GM18526 (cell line): ENCODE data around the gene WWOX.

Experiments used
- POLR2A ChIP-seq: IDR thresholded peaks from 3 replicates; pipeline ENCODE4 v1.6.1; 2011; ENCODE audit not compliant: insufficient read length; ENCODE audit errors: extremely low read depth

WWOX gene

GRCh38 chr16:78732696-78733095 lies 633.2 kb downstream of the WWOX start:
- TF ChIP-seq POLR2A, result no peak

- no peak for TF ChIP-seq POLR2A
Measured at GRCh38 chr16:78735337-78735736, 635.9 kb downstream of the WWOX start.

- no peak for TF ChIP-seq POLR2A
Measured at GRCh38 chr16:78737630-78738029, 638.2 kb downstream of the WWOX start.

- no peak for TF ChIP-seq POLR2A
Measured at GRCh38 chr16:78738557-78738956, 639.1 kb downstream of the WWOX start.

GRCh38 chr16:78740269-78740668 lies 640.8 kb downstream of the WWOX start:
- TF ChIP-seq POLR2A, result no peak

GRCh38 chr16:78742501-78743283 lies 643.2 kb downstream of the WWOX start:
- no peak for TF ChIP-seq POLR2A

- TF ChIP-seq POLR2A, result no peak
Measured at GRCh38 chr16:78743556-78743955, 644.1 kb downstream of the WWOX start.

GRCh38 chr16:78744099-78744498 lies 644.6 kb downstream of the WWOX start:
- no peak for TF ChIP-seq POLR2A

- no peak for TF ChIP-seq POLR2A
Measured at GRCh38 chr16:78744796-78745107, 645.3 kb downstream of the WWOX start.

GRCh38 chr16:78745108-78746019 lies 645.9 kb downstream of the WWOX start:
- TF ChIP-seq POLR2A, result no peak

- no peak for TF ChIP-seq POLR2A
Measured at GRCh38 chr16:78746718-78747117, 647.3 kb downstream of the WWOX start.

- no peak for TF ChIP-seq POLR2A
Measured at GRCh38 chr16:78748220-78748929, 648.9 kb downstream of the WWOX start.

- no peak for TF ChIP-seq POLR2A
Measured at GRCh38 chr16:78749745-78750268, 650.4 kb downstream of the WWOX start.

GRCh38 chr16:78750611-78751010 lies 651.2 kb downstream of the WWOX start:
- TF ChIP-seq POLR2A, result no peak

GRCh38 chr16:78751601-78752000 lies 652.1 kb downstream of the WWOX start:
- no peak for TF ChIP-seq POLR2A

GRCh38 chr16:78754713-78755112 lies 655.3 kb downstream of the WWOX start:
- TF ChIP-seq POLR2A, result no peak
